GM15510 (cell line): ENCODE results near the gene CNR2.

Experiments
- POLR2A ChIP-seq: IDR thresholded peaks from 3 replicates; pipeline ENCODE4 v1.6.1; 2011; ENCODE audit warnings: borderline replicate concordance; ENCODE audit not compliant: insufficient read length; ENCODE audit errors: extremely low read depth

The CNR2 gene

GRCh38 chr1:23913212-23913880 lies at the start of gene CNR2:
CNR2 (minus strand) TSS chr1:23913362; CDS start chr1:23875617, 37,745 bp downstream.
- TF ChIP-seq POLR2A = peak; percentile 64

- no peak for TF ChIP-seq POLR2A
Measured at GRCh38 chr1:23960291-23961020, 47.3 kb upstream of the CNR2 start.

GRCh38 chr1:23959461-23960290 lies 46.5 kb upstream of the CNR2 start, which contains the start of gene PNRC2:
PNRC2 (plus strand) TSS chr1:23959828; CDS start chr1:23961458, 1,630 bp downstream.
- TF ChIP-seq POLR2A = peak; percentile 78

- peak; percentile 56 for TF ChIP-seq POLR2A
Measured at GRCh38 chr1:23958810-23959460, 45.8 kb upstream of the CNR2 start.

GRCh38 chr1:23957096-23957495 lies 43.9 kb upstream of the CNR2 start:
- TF ChIP-seq POLR2A = no peak

GRCh38 chr1:23953020-23953419 lies 39.9 kb upstream of the CNR2 start:
- TF ChIP-seq POLR2A = no peak

- no peak for TF ChIP-seq POLR2A
Measured at GRCh38 chr1:23947366-23947765, 34.2 kb upstream of the CNR2 start.

GRCh38 chr1:23936481-23937176 lies 23.5 kb upstream of the CNR2 start:
- no peak for TF ChIP-seq POLR2A

GRCh38 chr1:23931491-23931880 lies 18.3 kb upstream of the CNR2 start:
- TF ChIP-seq POLR2A = no peak

GRCh38 chr1:23930861-23931490 lies 17.8 kb upstream of the CNR2 start:
- TF ChIP-seq POLR2A = no peak

GRCh38 chr1:23930270-23930669 lies 17.1 kb upstream of the CNR2 start:
- no peak for TF ChIP-seq POLR2A

- no peak for TF ChIP-seq POLR2A
Measured at GRCh38 chr1:23928789-23929188, 15.6 kb upstream of the CNR2 start.

- no peak for TF ChIP-seq POLR2A
Measured at GRCh38 chr1:23927097-23927496, 13.9 kb upstream of the CNR2 start.

GRCh38 chr1:23925279-23925678 lies 12.1 kb upstream of the CNR2 start:
- TF ChIP-seq POLR2A = no peak
